Fibroblast of skin of left quadriceps (primary cell): ENCODE measurements around the gene MYO9A.
"Not testable (repeated sequence)": the region's sequence is repeated elsewhere in the genome, so short reads cannot be mapped to it uniquely, and the experiment has no call there.

Source experiments
- DNase-seq, 2 experiments: peaks; one replicate each; pipeline ENCODE4 v3.0.0-alpha.2; 2013; ENCODE audit warnings: low read depth in 2 of 2

Gene MYO9A

GRCh38 chr15:72136170-72137051 lies 18.5 kb upstream of the MYO9A start:
- no peak for DNase-seq

- no peak for DNase-seq
Measured at GRCh38 chr15:72135719-72136118, 17.8 kb upstream of the MYO9A start.

- DNase-seq = no peak
Measured at GRCh38 chr15:72133211-72133610, 15.3 kb upstream of the MYO9A start.

- DNase-seq = no peak
Measured at GRCh38 chr15:72131922-72132321, 14.0 kb upstream of the MYO9A start.

- DNase-seq = no peak
Measured at GRCh38 chr15:72130272-72130671, 12.3 kb upstream of the MYO9A start.

- DNase-seq = no peak
Measured at GRCh38 chr15:72128359-72128758, 10.4 kb upstream of the MYO9A start.

GRCh38 chr15:72127724-72128322 lies 9.9 kb upstream of the MYO9A start:
- no peak for DNase-seq

- no peak for DNase-seq
Measured at GRCh38 chr15:72124218-72124617, 6.3 kb upstream of the MYO9A start.

- peak; percentile 45 to 51 for DNase-seq
Measured at GRCh38 chr15:72117486-72118016, 399 bp downstream of the MYO9A start.

GRCh38 chr15:72116731-72117485 lies 1.0 kb downstream of the MYO9A start:
- DNase-seq = no peak

GRCh38 chr15:72113347-72114031 lies 4.5 kb downstream of the MYO9A start:
- DNase-seq = no peak

- no peak for DNase-seq
Measured at GRCh38 chr15:72112805-72113204, 5.1 kb downstream of the MYO9A start.

GRCh38 chr15:72112116-72112515 lies 5.8 kb downstream of the MYO9A start:
- DNase-seq = no peak

GRCh38 chr15:72110355-72110754 lies 7.6 kb downstream of the MYO9A start:
- DNase-seq = no peak

- no peak for DNase-seq
Measured at GRCh38 chr15:72106068-72106467, 11.9 kb downstream of the MYO9A start.

- no peak for DNase-seq
Measured at GRCh38 chr15:72105111-72105510, 12.8 kb downstream of the MYO9A start.

- not testable (repeated sequence) for DNase-seq
Measured at GRCh38 chr15:72100551-72100950, 17.4 kb downstream of the MYO9A start.

- no peak for DNase-seq
Measured at GRCh38 chr15:72099155-72099554, 18.8 kb downstream of the MYO9A start.

- DNase-seq = no peak
Measured at GRCh38 chr15:72098040-72098439, 19.9 kb downstream of the MYO9A start.

- DNase-seq = no peak
Measured at GRCh38 chr15:72096796-72097195, 21.2 kb downstream of the MYO9A start.

GRCh38 chr15:72092691-72093090 lies 25.3 kb downstream of the MYO9A start:
- no peak for DNase-seq

GRCh38 chr15:72092006-72092405 lies 25.9 kb downstream of the MYO9A start:
- DNase-seq = no peak
